IPS-15b (cell line): Measurements from ENCODE around the gene EVC2.
"Not testable (repeated sequence)": the region's sequence is repeated elsewhere in the genome, so short reads cannot be mapped to it uniquely, and the experiment has no call there.

Source experiments
- H3K27me3 ChIP-seq: one replicate; pipeline ENCODE4 v1.6.1; 2013; ENCODE audit warnings: low read length; ENCODE audit not compliant: control insufficient read depth, insufficient read depth
- H3K36me3 ChIP-seq: one replicate; pipeline ENCODE4 v1.6.1; 2013; ENCODE audit warnings: low read length; ENCODE audit not compliant: control insufficient read depth, insufficient read depth
- H3K4me1 ChIP-seq: one replicate; pipeline ENCODE4 v1.6.1; 2013; ENCODE audit warnings: mild to moderate bottlenecking, low read length; ENCODE audit not compliant: control insufficient read depth, insufficient read depth
- H3K4me3 ChIP-seq: one replicate; pipeline ENCODE4 v1.5.1; 2013; ENCODE audit warnings: low read depth, low read length
- H3K9ac ChIP-seq: one replicate; pipeline ENCODE4 v1.6.1; 2013; ENCODE audit warnings: low read depth, mild to moderate bottlenecking, low read length
- H3K9me3 ChIP-seq: one replicate; pipeline ENCODE4 v1.6.1; 2013; ENCODE audit warnings: mild to moderate bottlenecking, low read length; ENCODE audit not compliant: control insufficient read depth, insufficient read depth

EVC2 gene

GRCh38 chr4:5738061-5738460, 29.7 kb upstream of the EVC2 start:
- Histone ChIP-seq H3K9ac (no peak overlapping the region), H3K9me3 (no peaks in the 10 kb centered on the region), H3K36me3 (peaks cover 14% of the 10 kb centered on the region), H3K27me3 (no peaks in the 10 kb centered on the region), H3K4me1 (no peaks in the 10 kb centered on the region), H3K4me3 (no peak overlapping the region)

- Histone ChIP-seq H3K27me3 (no peaks in the 10 kb centered on the region), H3K9me3 (no peaks in the 10 kb centered on the region), H3K9ac (no peak overlapping the region), H3K4me3 (no peak overlapping the region), H3K4me1 (no peaks in the 10 kb centered on the region), H3K36me3 (peaks cover 9% of the 10 kb centered on the region)
Observed at GRCh38 chr4:5735463-5735862, 27.1 kb upstream of the EVC2 start.

DNA sequence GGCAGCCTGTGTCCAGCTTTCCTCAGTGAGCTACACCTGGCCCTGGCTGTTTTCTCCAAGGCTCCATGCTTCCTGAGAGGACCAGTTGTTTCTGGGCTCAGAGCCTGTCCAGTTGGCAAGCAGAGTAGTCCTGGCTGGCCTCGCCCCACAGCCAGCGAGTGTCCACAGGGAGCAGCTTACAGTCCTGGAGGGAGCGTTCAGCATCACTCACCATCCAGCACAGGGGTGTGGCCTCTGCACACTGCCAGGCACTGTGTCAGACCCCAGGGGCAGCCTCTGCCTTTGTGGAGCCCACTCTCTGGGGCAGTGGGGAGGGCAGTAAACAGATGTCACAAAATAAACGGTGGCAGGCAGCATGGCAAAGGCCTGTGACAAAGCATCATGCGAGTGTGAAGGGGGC, 26.5 kb upstream of the EVC2 start:
- Histone ChIP-seq H3K9me3 (no peaks in the 10 kb centered on the region), H3K36me3 (peaks cover 9% of the 10 kb centered on the region), H3K4me3 (no peak overlapping the region), H3K27me3 (no peaks in the 10 kb centered on the region), H3K4me1 (no peaks in the 10 kb centered on the region), H3K9ac (no peak overlapping the region)

DNA sequence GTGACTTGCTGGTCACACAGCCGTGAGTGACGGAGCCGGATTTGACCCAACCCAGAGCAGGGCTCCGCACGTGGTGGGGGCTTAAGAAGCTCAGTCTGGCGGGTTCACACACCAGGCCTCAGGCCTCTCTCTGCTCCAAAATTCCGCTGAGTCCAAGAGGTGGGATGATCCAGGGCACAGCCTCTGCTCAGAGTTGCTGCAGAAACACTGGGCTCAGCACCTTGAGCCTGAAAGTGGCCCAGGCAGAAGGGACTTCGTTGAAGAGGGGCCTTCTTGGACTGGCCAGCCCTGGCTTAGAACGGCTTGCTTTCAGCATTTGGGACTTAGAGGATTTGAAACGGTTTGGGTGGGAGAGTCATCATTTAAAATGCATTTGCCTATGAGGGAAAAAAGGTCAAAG, 23.8 kb upstream of the EVC2 start:
- H3K4me1 ChIP-seq = no peaks in the 10 kb centered on the region
- H3K36me3 ChIP-seq = peaks cover 13% of the 10 kb centered on the region
- H3K9me3 ChIP-seq = no peaks in the 10 kb centered on the region
- no peaks in the 10 kb centered on the region for H3K27me3 ChIP-seq
- H3K9ac ChIP-seq = no peak overlapping the region
- no peak overlapping the region for H3K4me3 ChIP-seq

- Histone ChIP-seq H3K27me3 (no peaks in the 10 kb centered on the region), H3K9me3 (no peaks in the 10 kb centered on the region), H3K4me3 (no peak overlapping the region), H3K4me1 (no peaks in the 10 kb centered on the region), H3K36me3 (peaks cover 13% of the 10 kb centered on the region), H3K9ac (no peak overlapping the region)
Observed at GRCh38 chr4:5730993-5731990, 22.9 kb upstream of the EVC2 start.

- H3K4me1 ChIP-seq = no peaks in the 10 kb centered on the region
- peaks cover 13% of the 10 kb centered on the region for H3K36me3 ChIP-seq
- H3K9ac ChIP-seq = no peak overlapping the region
- H3K4me3 ChIP-seq = no peak overlapping the region
- H3K9me3 ChIP-seq = no peaks in the 10 kb centered on the region
- no peaks in the 10 kb centered on the region for H3K27me3 ChIP-seq
Observed at GRCh38 chr4:5730436-5730835, 22.1 kb upstream of the EVC2 start.

DNA sequence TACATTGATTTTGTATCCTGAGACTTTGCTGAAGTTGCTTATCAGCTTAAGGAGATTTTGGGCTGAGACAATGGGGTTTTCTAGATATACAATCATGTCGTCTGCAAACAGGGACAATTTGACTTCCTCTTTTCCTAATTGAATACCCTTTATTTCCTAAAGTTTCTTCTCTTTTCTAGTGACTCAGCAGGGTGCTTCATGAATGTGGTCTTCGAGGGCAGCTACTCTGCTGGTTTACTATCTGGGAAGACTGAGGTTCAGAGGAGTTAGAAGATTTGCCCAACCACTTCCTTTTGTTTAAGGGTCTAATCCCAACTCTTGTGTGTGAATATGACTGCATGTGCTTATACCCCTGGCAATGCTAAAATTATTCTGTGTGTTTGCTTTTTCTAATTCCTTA, 20.1 kb upstream of the EVC2 start:
- H3K9ac ChIP-seq, H3K36me3 ChIP-seq, H3K4me1 ChIP-seq, H3K27me3 ChIP-seq, H3K9me3 ChIP-seq, H3K4me3 ChIP-seq: not testable (repeated sequence)

DNA sequence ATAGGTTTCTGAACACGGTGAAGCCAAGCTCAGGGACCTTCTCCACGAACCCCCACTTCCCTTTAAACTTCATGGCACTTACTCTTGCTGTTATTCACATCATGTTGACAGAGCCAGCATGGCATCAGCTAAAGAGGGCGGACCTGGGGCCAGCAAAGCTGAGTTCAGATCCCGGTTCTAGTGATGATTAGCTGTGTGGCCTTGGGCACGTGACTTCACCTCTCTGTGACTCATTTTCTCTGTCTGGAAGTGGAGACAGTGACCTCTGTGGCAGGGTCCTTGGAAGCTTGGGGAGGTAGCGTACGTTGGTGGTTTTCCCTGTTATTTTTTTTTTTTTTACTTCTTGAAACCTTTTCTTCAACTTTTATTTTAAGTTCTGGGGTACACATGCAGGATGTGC, 16.0 kb upstream of the EVC2 start:
- Histone ChIP-seq H3K36me3 (peaks cover 3% of the 10 kb centered on the region), H3K4me1 (no peaks in the 10 kb centered on the region), H3K9ac (no peak overlapping the region), H3K9me3 (no peaks in the 10 kb centered on the region), H3K4me3 (no peak overlapping the region), H3K27me3 (no peaks in the 10 kb centered on the region)

GRCh38 chr4:5722328-5722727, 14.0 kb upstream of the EVC2 start:
- H3K27me3 ChIP-seq = no peaks in the 10 kb centered on the region
- H3K36me3 ChIP-seq = no peaks in the 10 kb centered on the region
- no peaks in the 10 kb centered on the region for H3K4me1 ChIP-seq
- H3K4me3 ChIP-seq = no peak overlapping the region
- H3K9ac ChIP-seq = no peak overlapping the region
- no peaks in the 10 kb centered on the region for H3K9me3 ChIP-seq

DNA sequence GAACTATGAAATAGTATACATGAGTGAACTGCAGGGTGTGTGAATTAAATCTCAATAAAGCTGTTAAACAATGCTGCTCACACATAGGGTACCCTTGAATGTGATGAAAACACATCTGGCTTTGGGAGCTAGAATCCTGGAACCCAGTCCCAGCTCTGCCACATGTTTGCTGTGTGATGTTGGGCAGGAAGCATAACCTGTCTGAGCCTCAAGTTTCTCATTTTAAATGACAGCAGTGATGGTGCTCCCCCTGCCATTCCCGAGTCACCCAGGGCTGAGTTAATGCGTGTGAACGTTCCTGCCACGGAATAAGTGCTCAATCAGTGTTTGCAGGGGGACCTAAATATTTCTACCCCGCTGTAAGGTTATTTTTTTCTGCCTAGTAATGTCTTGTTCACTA, 13.6 kb upstream of the EVC2 start:
- no peaks in the 10 kb centered on the region for H3K27me3 ChIP-seq
- no peak overlapping the region for H3K4me3 ChIP-seq
- no peaks in the 10 kb centered on the region for H3K9me3 ChIP-seq
- H3K36me3 ChIP-seq = no peaks in the 10 kb centered on the region
- H3K4me1 ChIP-seq = no peaks in the 10 kb centered on the region
- H3K9ac ChIP-seq = no peak overlapping the region

DNA sequence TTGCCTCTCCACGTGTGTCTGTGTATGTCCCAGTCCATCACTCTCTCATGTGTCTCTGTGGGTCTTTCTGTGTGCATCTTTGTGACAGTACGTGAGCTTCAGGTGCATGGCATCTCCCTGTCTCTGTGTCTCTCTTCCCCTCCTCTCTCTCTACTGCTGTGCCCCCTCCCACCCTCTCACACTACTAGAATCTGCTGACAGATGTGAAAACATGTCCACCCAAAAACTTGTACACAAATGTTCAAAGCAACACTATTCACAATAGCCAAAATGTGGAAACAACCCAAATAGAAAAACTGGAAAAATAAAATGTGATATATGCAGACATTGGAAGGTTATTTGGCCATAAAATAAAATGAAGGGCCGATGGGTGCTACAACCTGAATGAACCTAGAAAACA, 12.6 kb upstream of the EVC2 start:
- H3K4me3 ChIP-seq = no peak overlapping the region
- H3K27me3 ChIP-seq = no peaks in the 10 kb centered on the region
- no peak overlapping the region for H3K9ac ChIP-seq
- H3K4me1 ChIP-seq = no peaks in the 10 kb centered on the region
- H3K36me3 ChIP-seq = no peaks in the 10 kb centered on the region
- H3K9me3 ChIP-seq = no peaks in the 10 kb centered on the region

- Histone ChIP-seq H3K27me3 (no peaks in the 10 kb centered on the region), H3K36me3 (no peaks in the 10 kb centered on the region), H3K9ac (no peak overlapping the region), H3K4me1 (no peaks in the 10 kb centered on the region), H3K4me3 (no peak overlapping the region), H3K9me3 (no peaks in the 10 kb centered on the region)
Observed at GRCh38 chr4:5720157-5720850, 11.9 kb upstream of the EVC2 start.
